Right ventricle myocardium inferior (tissue), 1 donor: Measurements from ENCODE around the gene EXOC4. TPM values are rescaled to one million over a fixed set of nuclear protein-coding genes. Genes with fewer than 3 reads are reported as not detected.
"Not testable (repeated sequence)": the region's sequence is repeated elsewhere in the genome, so short reads cannot be mapped to it uniquely, and the experiment has no call there.

Experiments used
- ATAC-seq: fragments of 200-7000 bp; cut with Tn5 transposase; one replicate; pipeline ENCODE4 v1.9.1; 2020; ENCODE audit warnings: mild to moderate bottlenecking, moderate library complexity
- DNase-seq: peaks from one replicate; pipeline ENCODE4 v3.0.0; 2021; ENCODE audit errors: missing footprints
- intact Hi-C: fragments of 100-400 bp; cut with DNase I; formaldehyde crosslinking; loops from one replicate; pipeline ENCODE4 v1.11.0; 2022
- total RNA-seq: library from RNA; stranded (reverse); fragmentation: NEBNext Ultra II Directional; extraction: Animal tissue kit (Norgen Biotek cat#: 25700); gene quantifications from one replicate; pipeline ENCODE4 v1.2.1, GENCODE V29; 2021
- donor health status: DM: no; HTN: yes; CAD: no; lungs with severe emphysema.

EXOC4 gene
- total RNA-seq, 1 donor from 2014 or later, result 36.8 TPM

- ATAC-seq (no peak), DNase-seq (no peak)
- intact Hi-C loops, result no loop called here
Observed at GRCh38 chr7:133273227-133273626, 20.3 kb downstream of the EXOC4 start.

- ATAC-seq (no peak), DNase-seq (no peak)
- intact Hi-C loops, result no loop called here
Observed at GRCh38 chr7:133274265-133274664, 21.4 kb downstream of the EXOC4 start.

- DNase-seq, result no peak
- no peak for ATAC-seq
- intact Hi-C loops, result no loop called here
Observed at GRCh38 chr7:133275008-133275407, 22.1 kb downstream of the EXOC4 start.

GRCh38 chr7:133275446-133276095 lies 22.7 kb downstream of the EXOC4 start:
- intact Hi-C loops, result no loop called here
- ATAC-seq (no peak), DNase-seq (no peak)

DNA sequence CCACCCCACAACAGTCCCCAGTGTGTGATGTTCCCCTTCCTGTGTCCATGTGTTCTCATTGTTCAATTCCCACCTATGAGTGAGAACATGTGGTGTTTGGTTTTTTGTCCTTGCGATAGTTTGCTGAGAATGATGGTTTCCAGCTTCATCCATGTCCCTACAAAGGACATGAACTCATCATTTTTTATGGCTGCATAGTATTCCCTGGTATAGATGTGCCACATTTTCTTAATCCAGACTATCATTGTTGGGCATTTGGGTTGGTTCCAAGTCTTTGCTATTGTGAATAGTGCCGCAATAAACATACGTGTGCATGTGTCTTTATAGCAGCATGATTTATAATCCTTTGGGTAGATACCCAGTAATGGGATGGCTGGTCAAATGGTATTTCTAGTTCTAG lies 26.1 kb downstream of the EXOC4 start:
- intact Hi-C loops, DNase-seq, ATAC-seq: not testable (repeated sequence)

DNA sequence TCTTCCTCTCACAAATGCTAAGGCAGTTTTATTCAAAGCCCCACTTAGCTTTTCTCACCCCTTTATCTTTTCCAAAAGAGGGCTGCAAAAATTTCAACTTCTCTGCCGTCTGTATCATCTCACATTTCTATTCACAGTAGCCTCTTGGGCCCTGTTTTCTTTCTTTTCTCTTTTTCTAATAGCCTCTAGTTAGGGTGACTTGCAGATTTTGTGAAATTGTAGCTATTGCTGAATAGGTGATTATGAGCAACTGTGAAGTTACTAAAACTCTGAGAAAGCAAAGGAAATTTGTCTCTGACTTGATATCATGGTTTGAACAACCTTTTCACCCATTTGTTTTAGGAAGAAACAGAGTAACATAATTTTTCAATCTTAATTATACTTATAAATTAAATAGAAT lies 29.2 kb downstream of the EXOC4 start:
- intact Hi-C loops, result no loop called here
- ATAC-seq, result no peak
- DNase-seq, result no peak

DNA sequence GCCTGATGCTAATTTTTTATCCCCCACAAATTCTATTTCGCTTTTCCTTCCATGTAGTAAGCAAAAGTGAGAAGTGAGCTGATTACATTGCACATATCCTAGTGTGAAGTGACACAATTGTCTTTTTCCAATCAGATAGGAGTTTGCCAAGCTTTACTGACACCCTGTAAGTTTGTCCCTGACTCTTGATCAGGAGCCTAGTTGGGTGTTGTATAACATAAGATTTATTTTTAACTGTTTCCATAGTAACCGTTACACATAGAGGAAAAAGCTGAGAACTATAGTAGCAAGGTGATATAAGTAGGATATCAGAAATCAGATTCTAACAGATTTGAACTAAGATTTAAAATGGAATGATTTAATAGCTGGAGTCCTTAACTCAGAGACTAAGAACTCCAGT lies 31.2 kb downstream of the EXOC4 start:
- no peak for ATAC-seq
- DNase-seq, result no peak
- intact Hi-C loops, result no loop called here

DNA sequence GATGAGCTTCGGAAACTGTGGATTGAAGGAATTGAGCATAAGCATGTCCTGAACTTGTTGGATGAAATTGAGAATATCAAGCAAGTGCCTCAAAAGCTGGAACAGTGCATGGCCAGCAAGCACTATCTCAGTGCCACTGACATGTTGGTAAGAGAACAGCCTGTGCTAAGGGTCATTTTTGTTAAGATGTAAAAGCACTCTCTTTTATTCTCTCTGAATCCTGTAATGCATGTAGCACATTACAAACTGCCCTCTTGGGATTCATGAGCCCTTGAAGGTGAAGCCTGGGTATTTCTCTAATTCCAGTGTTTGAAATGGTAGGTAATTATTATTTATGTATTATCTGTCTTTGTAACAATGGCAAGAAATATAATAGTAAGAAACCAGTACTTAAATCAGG lies 36.1 kb downstream of the EXOC4 start:
- ATAC-seq, result no peak

DNA sequence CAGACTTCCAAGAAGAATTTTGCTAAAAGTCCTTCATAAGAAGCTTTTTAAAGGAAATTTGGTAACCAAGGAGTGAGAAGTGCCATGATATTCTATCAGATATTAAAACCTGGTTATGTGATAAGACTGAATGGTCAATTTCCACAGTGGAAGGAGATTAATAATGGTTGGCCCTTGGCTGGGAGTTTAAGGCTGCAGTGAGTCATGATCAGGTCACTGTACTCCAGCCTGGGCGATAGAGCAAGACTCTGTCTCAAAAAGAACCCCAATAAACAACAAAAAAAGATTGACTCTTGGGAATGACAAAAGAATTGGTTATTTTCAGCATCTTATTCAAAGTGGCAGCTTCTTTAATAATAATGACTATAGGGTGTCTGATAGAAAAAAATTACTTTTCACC lies 37.2 kb downstream of the EXOC4 start:
- intact Hi-C loops, result no loop called here
- ATAC-seq, result no peak
- no peak for DNase-seq

More for the DNA sequence above, 36.1 kb downstream of the EXOC4 start:
- intact Hi-C loops, result no loop called here
- no peak for DNase-seq

- intact Hi-C loops, result no loop called here
- DNase-seq, result no peak
- no peak for ATAC-seq
Observed at GRCh38 chr7:133290676-133291333, 37.9 kb downstream of the EXOC4 start.

DNA sequence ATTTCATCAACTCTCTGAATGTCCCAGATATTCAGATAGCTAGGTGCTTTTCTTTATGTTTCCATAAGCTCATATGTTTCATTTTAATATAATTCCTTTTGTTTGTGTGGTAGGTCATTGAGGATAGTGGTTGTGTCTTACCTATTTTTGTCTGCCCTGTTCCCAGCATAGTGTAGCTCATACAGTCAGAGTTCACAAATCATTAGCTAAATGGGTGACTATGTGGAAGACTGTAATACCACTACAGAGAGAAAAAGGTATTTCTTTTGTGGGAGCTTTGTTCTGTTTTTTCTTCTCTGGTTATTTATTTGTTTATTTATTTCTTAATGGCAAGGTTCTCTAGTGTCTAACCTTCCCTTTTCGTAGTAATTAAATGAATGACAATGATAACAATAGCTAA lies 39.8 kb downstream of the EXOC4 start:
- intact Hi-C loops, result no loop called here
- no peak for ATAC-seq
- no peak for DNase-seq

DNA sequence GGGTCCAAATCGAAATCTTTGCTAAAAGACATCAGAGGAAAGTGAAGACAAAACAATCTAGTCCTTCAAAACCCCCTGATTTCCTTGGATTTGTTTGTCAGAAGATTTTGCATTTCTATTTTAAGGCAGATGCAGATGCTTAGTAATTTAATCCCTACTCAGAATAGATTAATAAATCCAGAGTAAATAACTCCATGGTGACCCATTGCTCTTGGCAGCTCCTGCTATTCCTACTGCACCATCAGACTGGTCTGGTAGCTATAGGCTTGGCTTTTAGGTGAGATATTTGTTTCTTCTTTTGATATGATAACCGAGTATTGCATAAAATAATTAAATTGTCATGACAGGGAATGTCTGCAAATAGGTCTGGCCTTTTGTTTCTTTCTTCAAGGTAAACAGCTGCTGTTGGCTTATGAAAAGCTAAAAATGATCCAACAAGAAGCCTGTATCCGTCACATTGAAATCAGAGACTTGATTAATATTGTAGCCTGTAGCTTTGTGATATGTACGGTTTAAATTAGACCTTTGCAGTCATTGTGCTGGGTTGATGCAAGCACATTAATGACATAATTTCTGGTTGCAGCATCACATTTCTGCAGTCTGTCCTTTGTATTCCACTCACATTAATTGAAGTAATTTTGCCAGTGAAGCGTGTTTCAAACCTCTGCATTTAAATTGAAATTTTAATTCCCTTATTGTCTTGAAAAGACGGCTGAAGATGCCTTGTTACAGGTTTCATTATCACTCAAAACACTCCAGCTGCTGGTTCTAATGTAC lies 40.7 kb downstream of the EXOC4 start:
- no peak for DNase-seq
- ATAC-seq, result no peak
- intact Hi-C loops, result no loop called here

GRCh38 chr7:133294234-133294633 lies 41.4 kb downstream of the EXOC4 start:
- ATAC-seq (no peak), DNase-seq (no peak)
- intact Hi-C loops, result no loop called here

DNA sequence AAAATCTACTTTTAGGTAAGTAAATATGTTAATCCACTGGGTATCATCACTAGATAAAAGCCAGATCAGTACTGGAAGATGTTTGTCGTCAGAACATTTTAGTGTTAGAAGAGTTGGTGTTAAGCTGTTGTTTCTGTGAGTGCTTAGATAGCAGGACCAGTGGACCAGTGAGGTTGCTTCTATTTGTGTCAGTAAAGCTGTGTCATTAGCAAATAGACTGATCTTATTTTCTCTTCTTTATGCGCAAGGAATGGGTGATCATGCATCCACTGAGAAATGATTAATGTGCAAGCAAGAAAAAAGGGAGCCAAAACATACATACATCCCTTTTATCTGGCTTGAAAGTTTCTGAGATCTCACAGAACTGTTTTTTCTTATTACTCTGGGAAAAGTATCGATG lies 42.6 kb downstream of the EXOC4 start:
- DNase-seq, result no peak
- ATAC-seq, result no peak
- intact Hi-C loops, result no loop called here

DNA sequence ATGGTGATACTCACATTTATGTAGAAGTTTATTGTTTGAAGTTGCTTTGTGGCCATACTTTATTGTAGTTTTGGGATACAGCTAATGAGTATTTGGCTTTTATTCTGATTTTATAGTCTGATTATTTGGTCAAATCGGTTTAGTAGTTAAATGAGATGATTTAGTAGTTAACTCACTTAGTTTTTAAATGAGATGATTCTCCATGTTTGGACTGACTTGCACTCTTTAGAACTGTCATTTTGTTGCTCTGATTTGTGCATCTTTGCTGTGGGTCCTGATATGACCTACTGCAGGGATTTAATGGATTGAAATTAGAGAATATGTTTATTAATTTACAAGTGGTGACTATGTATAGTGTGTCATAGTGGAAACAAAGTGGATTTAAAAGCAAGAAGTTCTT lies 44.2 kb downstream of the EXOC4 start:
- intact Hi-C loops, result no loop called here
- ATAC-seq, result no peak
- no peak for DNase-seq

GRCh38 chr7:133298080-133298479 lies 45.2 kb downstream of the EXOC4 start:
- no peak for ATAC-seq
- no peak for DNase-seq
- intact Hi-C loops, result no loop called here

GRCh38 chr7:133299676-133300075 lies 46.8 kb downstream of the EXOC4 start:
- no peak for DNase-seq
- ATAC-seq, result no peak
- intact Hi-C loops, result no loop called here

GRCh38 chr7:133300088-133300487 lies 47.2 kb downstream of the EXOC4 start:
- no peak for DNase-seq
- intact Hi-C loops, result no loop called here
- ATAC-seq, result no peak

- intact Hi-C loops, result no loop called here
- ATAC-seq (no peak), DNase-seq (no peak)
Observed at GRCh38 chr7:133300811-133301210, 47.9 kb downstream of the EXOC4 start.

- DNase-seq (no peak), ATAC-seq (no peak)
- intact Hi-C loops, result no loop called here
Observed at GRCh38 chr7:133301444-133301843, 48.6 kb downstream of the EXOC4 start.
